SK-N-MC (cell line): ENCODE data around the gene SERP2.

ENCODE experiments used
- DNase-seq: peaks from one replicate; pipeline ENCODE4 v3.0.0-alpha.2; 2011; ENCODE audit warnings: low read depth, low spot score
- H3K27ac ChIP-seq: fragments of 200-600 bp; sonication (generic); 2 replicates; pipeline ENCODE4 v1.5.1; 2016; ENCODE audit warnings: mixed run types
- H3K36me3 ChIP-seq: fragments of 200-600 bp; sonication (generic); 2 replicates; pipeline ENCODE4 v1.6.1; 2017; ENCODE audit warnings: antibody characterized with exemption, low read length, mixed read lengths; ENCODE audit not compliant: insufficient read depth
- H3K4me3 ChIP-seq: fragments of 200-600 bp; sonication (generic); 2 replicates; pipeline ENCODE4 v1.5.1; 2016
- H3K9ac ChIP-seq: fragments of 200-600 bp; sonication (generic); 2 replicates; pipeline ENCODE4 v1.8.0; 2017; ENCODE audit warnings: mixed run types, mixed read lengths; ENCODE audit not compliant: insufficient read length
- H3K9me3 ChIP-seq: fragments of 200-600 bp; sonication (generic); 2 replicates; pipeline ENCODE4 v1.6.1; 2017; ENCODE audit warnings: low read depth, mild to moderate bottlenecking, antibody characterized with exemption, low read length, moderate library complexity, mixed read lengths
- EZH2 ChIP-seq: fragments of 200-600 bp; sonication (generic); IDR thresholded peaks from one replicate; pipeline ENCODE4 v1.6.1; 2017; ENCODE audit warnings: antibody characterized with exemption
- FOXP2 ChIP-seq: optimal IDR thresholded peaks from 2 replicates; pipeline ENCODE3; 2011; ENCODE audit warnings: mild to moderate bottlenecking, moderate library complexity; ENCODE audit not compliant: insufficient read depth; ENCODE audit errors: extremely low read length, control extremely low read depth
- POLR2AphosphoS5 ChIP-seq: IDR thresholded peaks from 2 replicates; pipeline ENCODE4 v1.6.1; 2012; ENCODE audit warnings: mild to moderate bottlenecking, low read depth, low read length, borderline replicate concordance

Gene SERP2

GRCh38 chr13:44380404-44381165 lies 7.0 kb downstream of the SERP2 start:
- Histone ChIP-seq H3K36me3 (no peaks in the 10 kb centered on the region), H3K4me3 (no peak overlapping the region), H3K9me3 (no peaks in the 10 kb centered on the region), H3K9ac (no peak overlapping the region), H3K27ac (no peak overlapping the region)
- TF ChIP-seq POLR2AphosphoS5 (no peak), EZH2 (no peak), FOXP2 (no peak)
- no peak for DNase-seq

GRCh38 chr13:44382635-44383145 lies 9.1 kb downstream of the SERP2 start:
- Histone ChIP-seq H3K9me3 (no peaks in the 10 kb centered on the region), H3K36me3 (no peaks in the 10 kb centered on the region), H3K9ac (no peak overlapping the region), H3K4me3 (no peak overlapping the region), H3K27ac (no peak overlapping the region)
- DNase-seq, result no peak
- TF ChIP-seq POLR2AphosphoS5, result no peak
- TF ChIP-seq EZH2, result no peak
- TF ChIP-seq FOXP2, result no peak

- TF ChIP-seq POLR2AphosphoS5 (no peak), EZH2 (no peak), FOXP2 (no peak)
- Histone ChIP-seq H3K4me3 (no peak overlapping the region), H3K27ac (no peak overlapping the region), H3K9me3 (no peaks in the 10 kb centered on the region), H3K36me3 (no peaks in the 10 kb centered on the region), H3K9ac (no peak overlapping the region)
- DNase-seq, result no peak
Measured at GRCh38 chr13:44383945-44384344, 10.3 kb downstream of the SERP2 start.

- no peak for TF ChIP-seq EZH2
- TF ChIP-seq FOXP2, result no peak
- no peak for TF ChIP-seq POLR2AphosphoS5
- no peaks in the 10 kb centered on the region for H3K9me3 ChIP-seq
- H3K27ac ChIP-seq, result no peak overlapping the region
- H3K4me3 ChIP-seq, result no peak overlapping the region
- H3K36me3 ChIP-seq, result no peaks in the 10 kb centered on the region
- no peak for DNase-seq
- no peak overlapping the region for H3K9ac ChIP-seq
Measured at GRCh38 chr13:44384778-44385177, 11.2 kb downstream of the SERP2 start.

GRCh38 chr13:44385401-44385800 lies 11.8 kb downstream of the SERP2 start:
- Histone ChIP-seq H3K9ac (no peak overlapping the region), H3K36me3 (no peaks in the 10 kb centered on the region), H3K27ac (no peak overlapping the region), H3K4me3 (no peak overlapping the region), H3K9me3 (no peaks in the 10 kb centered on the region)
- DNase-seq, result no peak
- TF ChIP-seq EZH2 (no peak), FOXP2 (no peak), POLR2AphosphoS5 (no peak)

GRCh38 chr13:44385847-44386246 lies 12.2 kb downstream of the SERP2 start:
- H3K27ac ChIP-seq, result no peak overlapping the region
- DNase-seq, result no peak
- H3K9ac ChIP-seq, result no peak overlapping the region
- no peak for TF ChIP-seq FOXP2
- no peak for TF ChIP-seq POLR2AphosphoS5
- TF ChIP-seq EZH2, result no peak
- no peak overlapping the region for H3K4me3 ChIP-seq
- H3K9me3 ChIP-seq, result no peaks in the 10 kb centered on the region
- no peaks in the 10 kb centered on the region for H3K36me3 ChIP-seq

- Histone ChIP-seq H3K4me3 (no peak overlapping the region), H3K27ac (no peak overlapping the region), H3K9me3 (no peaks in the 10 kb centered on the region), H3K9ac (no peak overlapping the region), H3K36me3 (no peaks in the 10 kb centered on the region)
- DNase-seq, result no peak
- TF ChIP-seq FOXP2 (no peak), EZH2 (no peak), POLR2AphosphoS5 (no peak)
Measured at GRCh38 chr13:44386913-44387556, 13.4 kb downstream of the SERP2 start.

- H3K9ac ChIP-seq, result no peak overlapping the region
- TF ChIP-seq FOXP2 (no peak), POLR2AphosphoS5 (no peak)
- DNase-seq, result no peak
- no peak overlapping the region for H3K4me3 ChIP-seq
- no peaks in the 10 kb centered on the region for H3K36me3 ChIP-seq
- H3K9me3 ChIP-seq, result no peaks in the 10 kb centered on the region
- no peak overlapping the region for H3K27ac ChIP-seq
Measured at GRCh38 chr13:44388427-44389059, 14.9 kb downstream of the SERP2 start.
